HUES48 (cell line): ENCODE data around the gene NDUFAF8.

Experiments used
- H3K27ac ChIP-seq: one replicate; pipeline ENCODE4 v1.7.0; 2013; ENCODE audit warnings: low read depth, low read length, inconsistent platforms
- H3K27me3 ChIP-seq: 2 replicates; pipeline ENCODE4 v1.6.1; 2013; ENCODE audit warnings: mild to moderate bottlenecking, low read length; ENCODE audit not compliant: control insufficient read depth, insufficient read depth
- H3K36me3 ChIP-seq: 2 replicates; pipeline ENCODE4 v1.6.1; 2013; ENCODE audit warnings: low read length; ENCODE audit not compliant: control insufficient read depth, insufficient read depth
- H3K4me1 ChIP-seq: 2 replicates; pipeline ENCODE4 v1.6.1; 2013; ENCODE audit warnings: mild to moderate bottlenecking, low read length; ENCODE audit not compliant: control insufficient read depth, insufficient read depth
- H3K4me3 ChIP-seq: 2 replicates; pipeline ENCODE4 v1.5.1; 2013; ENCODE audit warnings: mild to moderate bottlenecking, low read depth, low read length
- H3K9ac ChIP-seq: 2 replicates; pipeline ENCODE4 v1.6.1; 2013; ENCODE audit warnings: mild to moderate bottlenecking, low read depth, low read length, moderate library complexity
- H3K9me3 ChIP-seq: 2 replicates; pipeline ENCODE4 v1.6.1; 2013; ENCODE audit warnings: low read length; ENCODE audit not compliant: control insufficient read depth, insufficient read depth

The NDUFAF8 gene

GRCh38 chr17:81202318-81202717 lies 36.8 kb upstream of the NDUFAF8 start:
- H3K27me3 ChIP-seq = no peaks in the 10 kb centered on the region
- H3K4me3 ChIP-seq = no peak overlapping the region
- peaks cover 48% of the 10 kb centered on the region for H3K36me3 ChIP-seq
- no peak overlapping the region for H3K27ac ChIP-seq
- no peak overlapping the region for H3K9ac ChIP-seq
- H3K4me1 ChIP-seq = no peaks in the 10 kb centered on the region
- no peaks in the 10 kb centered on the region for H3K9me3 ChIP-seq

GRCh38 chr17:81203136-81203535 lies 36.0 kb upstream of the NDUFAF8 start:
- H3K36me3 ChIP-seq = peaks cover 46% of the 10 kb centered on the region
- H3K4me3 ChIP-seq = no peak overlapping the region
- H3K9ac ChIP-seq = no peak overlapping the region

GRCh38 chr17:81204578-81204977 lies 34.5 kb upstream of the NDUFAF8 start:
- Histone ChIP-seq H3K27me3 (no peaks in the 10 kb centered on the region), H3K36me3 (peaks cover 39% of the 10 kb centered on the region), H3K27ac (no peak overlapping the region), H3K4me1 (no peaks in the 10 kb centered on the region), H3K4me3 (no peak overlapping the region), H3K9me3 (no peaks in the 10 kb centered on the region), H3K9ac (no peak overlapping the region)

More at GRCh38 chr17:81203136-81203535, 36.0 kb upstream of the NDUFAF8 start:
- Histone ChIP-seq H3K27me3 (no peaks in the 10 kb centered on the region), H3K9me3 (no peaks in the 10 kb centered on the region), H3K4me1 (no peaks in the 10 kb centered on the region), H3K27ac (no peak overlapping the region)

- H3K9me3 ChIP-seq = no peaks in the 10 kb centered on the region
- no peak overlapping the region for H3K4me3 ChIP-seq
- H3K36me3 ChIP-seq = peaks cover 35% of the 10 kb centered on the region
- no peaks in the 10 kb centered on the region for H3K4me1 ChIP-seq
- H3K27ac ChIP-seq = no peak overlapping the region
- H3K27me3 ChIP-seq = no peaks in the 10 kb centered on the region
- H3K9ac ChIP-seq = no peak overlapping the region
These were observed 33.0 kb upstream of the NDUFAF8 start for GRCh38 chr17:81206166-81206565.

GRCh38 chr17:81206657-81207056 lies 32.5 kb upstream of the NDUFAF8 start:
- Histone ChIP-seq H3K36me3 (peaks cover 35% of the 10 kb centered on the region), H3K9ac (no peak overlapping the region), H3K4me1 (no peaks in the 10 kb centered on the region), H3K9me3 (no peaks in the 10 kb centered on the region), H3K27me3 (no peaks in the 10 kb centered on the region), H3K4me3 (no peak overlapping the region), H3K27ac (no peak overlapping the region)

GRCh38 chr17:81207610-81208581 lies 31.2 kb upstream of the NDUFAF8 start:
- Histone ChIP-seq H3K4me1 (no peaks in the 10 kb centered on the region), H3K4me3 (no peak overlapping the region), H3K27ac (no peak overlapping the region), H3K27me3 (no peaks in the 10 kb centered on the region), H3K36me3 (peaks cover 34% of the 10 kb centered on the region), H3K9me3 (no peaks in the 10 kb centered on the region), H3K9ac (no peak overlapping the region)

GRCh38 chr17:81208651-81209050 lies 30.5 kb upstream of the NDUFAF8 start:
- peaks cover 26% of the 10 kb centered on the region for H3K36me3 ChIP-seq
- H3K27ac ChIP-seq = no peak overlapping the region
- no peaks in the 10 kb centered on the region for H3K27me3 ChIP-seq
- no peak overlapping the region for H3K4me3 ChIP-seq
- H3K9ac ChIP-seq = no peak overlapping the region
- no peaks in the 10 kb centered on the region for H3K9me3 ChIP-seq
- no peaks in the 10 kb centered on the region for H3K4me1 ChIP-seq

- H3K27ac ChIP-seq = no peak overlapping the region
- H3K9ac ChIP-seq = no peak overlapping the region
- no peaks in the 10 kb centered on the region for H3K4me1 ChIP-seq
- H3K27me3 ChIP-seq = no peaks in the 10 kb centered on the region
- no peaks in the 10 kb centered on the region for H3K9me3 ChIP-seq
- peaks cover 21% of the 10 kb centered on the region for H3K36me3 ChIP-seq
- H3K4me3 ChIP-seq = no peak overlapping the region
These were observed 30.0 kb upstream of the NDUFAF8 start for GRCh38 chr17:81209141-81209540.

GRCh38 chr17:81210466-81210865 lies 28.7 kb upstream of the NDUFAF8 start:
- H3K36me3 ChIP-seq = peaks cover 16% of the 10 kb centered on the region
- no peak overlapping the region for H3K9ac ChIP-seq
- H3K27ac ChIP-seq = no peak overlapping the region
- no peak overlapping the region for H3K4me3 ChIP-seq
- no peaks in the 10 kb centered on the region for H3K4me1 ChIP-seq
- H3K9me3 ChIP-seq = no peaks in the 10 kb centered on the region
- H3K27me3 ChIP-seq = no peaks in the 10 kb centered on the region

GRCh38 chr17:81210868-81211267 lies 28.2 kb upstream of the NDUFAF8 start:
- Histone ChIP-seq H3K4me1 (no peaks in the 10 kb centered on the region), H3K27ac (no peak overlapping the region), H3K36me3 (peaks cover 14% of the 10 kb centered on the region), H3K9me3 (no peaks in the 10 kb centered on the region), H3K4me3 (no peak overlapping the region), H3K27me3 (no peaks in the 10 kb centered on the region), H3K9ac (no peak overlapping the region)

- Histone ChIP-seq H3K27ac (no peak overlapping the region), H3K9ac (no peak overlapping the region), H3K4me1 (no peaks in the 10 kb centered on the region), H3K27me3 (no peaks in the 10 kb centered on the region), H3K9me3 (no peaks in the 10 kb centered on the region), H3K4me3 (no peak overlapping the region), H3K36me3 (peaks cover 15% of the 10 kb centered on the region; the same call in 1 of the 2 replicates)
These were observed 26.8 kb upstream of the NDUFAF8 start for GRCh38 chr17:81212365-81212764.
